ENCODE results near the gene GPR179. TPM values are rescaled to one million over a fixed set of nuclear protein-coding genes. Genes with fewer than 3 reads are reported as not detected.

Gene GPR179
- total RNA-seq, 1 experiment from 2014 or later: not detected

DNA sequence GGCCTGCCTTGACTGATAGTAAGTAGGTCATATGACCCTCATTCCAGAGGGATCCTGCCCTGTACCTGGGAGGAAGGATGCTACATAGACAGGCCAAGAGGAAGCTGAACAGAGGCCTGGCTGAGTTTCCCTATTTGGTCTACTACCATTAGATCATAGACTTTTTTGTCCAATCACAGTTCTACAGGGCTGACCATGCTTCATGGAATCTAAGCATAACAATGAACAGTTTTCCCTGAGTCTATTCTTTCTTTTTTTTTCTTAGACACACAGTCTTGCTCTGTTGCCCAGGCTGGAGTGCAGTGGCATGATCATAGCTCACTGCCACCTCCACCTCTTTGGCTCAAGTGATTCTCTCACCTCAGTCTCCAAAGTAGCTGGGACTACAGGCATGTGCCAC is 3.9 kb downstream of the GPR179 start:
- no peak overlapping the region for H2AK5ac ChIP-seq (ENCODE audit: insufficient read length, low read length)
- no peak overlapping the region for H3K27ac Mint-ChIP-seq
- no peaks in the 10 kb centered on the region for H3K79me2 ChIP-seq (ENCODE audit: insufficient read depth, low read length)
- no peak overlapping the region for H3K14ac ChIP-seq (ENCODE audit: insufficient read depth, low read length)
- H2AFZ ChIP-seq (ENCODE audit: low read length): no peak overlapping the region
- H4K91ac ChIP-seq (ENCODE audit: insufficient read length, low read depth, low read length): no peak overlapping the region
- H2BK12ac ChIP-seq (ENCODE audit: insufficient read length, low read depth, low read length): no peak overlapping the region
- H3K23me2 ChIP-seq (ENCODE audit: insufficient read length, low read depth, low read length, poor library complexity, severe bottlenecking): no peaks in the 10 kb centered on the region
- H3K4me3 Mint-ChIP-seq: no peak overlapping the region
- no peaks in the 10 kb centered on the region for H3K9me3 Mint-ChIP-seq
- no peak overlapping the region for H3K18ac ChIP-seq (ENCODE audit: insufficient read length, low read depth, low read length)
- TF ChIP-seq CTCF (conservative IDR thresholded peaks at IDR 0.05): no peak
- H3K27me3 Mint-ChIP-seq (ENCODE audit: low read depth): peaks cover 10% of the 10 kb centered on the region; the same call in 1 of the 2 replicates
- peaks cover 17 to 25% of the 10 kb centered on the region in 2 experiments for H3K4me1 Mint-ChIP-seq
- no peak for DNase-seq
- H3K56ac ChIP-seq (ENCODE audit: insufficient read length, low read depth, low read length): no peak overlapping the region
- no peak overlapping the region for H3K4me2 ChIP-seq (ENCODE audit: insufficient read depth, insufficient read length, low read length)
- peaks cover 6% of the 10 kb centered on the region; the same call in 1 of the 2 replicates for H3K4me1 ChIP-seq (ENCODE audit: insufficient read depth, low read length)
- H4K20me1 ChIP-seq (ENCODE audit: control insufficient read depth, insufficient read depth, insufficient read length): peaks cover 3% of the 10 kb centered on the region
- no peaks in the 10 kb centered on the region for H3K79me1 ChIP-seq (ENCODE audit: insufficient read depth, low read depth, low read length, poor library complexity, severe bottlenecking)
- H4K8ac ChIP-seq (replicated peaks; ENCODE audit: insufficient read length, low read depth, low read length): no peak overlapping the region
- no peaks in the 10 kb centered on the region for H3K36me3 Mint-ChIP-seq (ENCODE audit: insufficient read depth in 1 of 3, low read depth in 3 of 3)
- no peak overlapping the region for H3T11ph ChIP-seq (ENCODE audit: low read length)
- no peak overlapping the region for H3K27ac ChIP-seq (ENCODE audit: insufficient read length, low read depth, low read length)
- no peak overlapping the region for H4K5ac ChIP-seq (ENCODE audit: insufficient read length, low read depth, low read length)
- no peak overlapping the region for H3K23ac ChIP-seq (ENCODE audit: insufficient read length, low read depth, low read length)
- H3K4ac ChIP-seq (ENCODE audit: low read depth, low read length): no peak overlapping the region
- no peaks in the 10 kb centered on the region for H3K9me3 ChIP-seq (ENCODE audit: control insufficient read depth, low read depth, low read length)
- no peak overlapping the region for H2BK5ac ChIP-seq (ENCODE audit: insufficient read length, low read length)
- H2BK120ac ChIP-seq (ENCODE audit: low read depth, low read length, poor library complexity, severe bottlenecking): no peak overlapping the region
- H2BK20ac ChIP-seq (ENCODE audit: low read depth, low read length, poor library complexity, severe bottlenecking): no peak overlapping the region
- no peak overlapping the region for H3K9ac ChIP-seq (ENCODE audit: extremely low read depth, insufficient read length, low read length)
- H2BK15ac ChIP-seq (ENCODE audit: low read depth, low read length): no peak overlapping the region
- no peaks in the 10 kb centered on the region; the same call in 1 of the 2 replicates for H3K27me3 ChIP-seq (ENCODE audit: insufficient read depth, low read length)
